Stomach (tissue), 4 donors: ENCODE data around the gene EIPR1.

Experiments
- EP300 ChIP-seq: sonication (generic); formaldehyde crosslinking; IDR thresholded peaks from one replicate; pipeline ENCODE4 v1.6.1; 2017; ENCODE audit warnings: antibody characterized with exemption
- POLR2AphosphoS5 ChIP-seq, 3 donors: sonication (generic); formaldehyde crosslinking; IDR thresholded peaks; one replicate each; pipeline ENCODE4 v1.6.1; 2016; ENCODE audit warnings: antibody characterized with exemption in 3 of 3
- TF ChIP-seq, protein P1 (sequence below), 7 experiments: fragments of 450-650 bp in 4 of 7; fragments of 200-600 bp in 3 of 7; sonication (generic) in 3 of 7; IDR thresholded peaks; one replicate each; pipeline ENCODE4 v1.5.1; 2016 to 2019; ENCODE audit warnings: antibody characterized with exemption in 7 of 7, control low read depth in 2 of 7, mild to moderate bottlenecking in 1 of 7

DNA sequence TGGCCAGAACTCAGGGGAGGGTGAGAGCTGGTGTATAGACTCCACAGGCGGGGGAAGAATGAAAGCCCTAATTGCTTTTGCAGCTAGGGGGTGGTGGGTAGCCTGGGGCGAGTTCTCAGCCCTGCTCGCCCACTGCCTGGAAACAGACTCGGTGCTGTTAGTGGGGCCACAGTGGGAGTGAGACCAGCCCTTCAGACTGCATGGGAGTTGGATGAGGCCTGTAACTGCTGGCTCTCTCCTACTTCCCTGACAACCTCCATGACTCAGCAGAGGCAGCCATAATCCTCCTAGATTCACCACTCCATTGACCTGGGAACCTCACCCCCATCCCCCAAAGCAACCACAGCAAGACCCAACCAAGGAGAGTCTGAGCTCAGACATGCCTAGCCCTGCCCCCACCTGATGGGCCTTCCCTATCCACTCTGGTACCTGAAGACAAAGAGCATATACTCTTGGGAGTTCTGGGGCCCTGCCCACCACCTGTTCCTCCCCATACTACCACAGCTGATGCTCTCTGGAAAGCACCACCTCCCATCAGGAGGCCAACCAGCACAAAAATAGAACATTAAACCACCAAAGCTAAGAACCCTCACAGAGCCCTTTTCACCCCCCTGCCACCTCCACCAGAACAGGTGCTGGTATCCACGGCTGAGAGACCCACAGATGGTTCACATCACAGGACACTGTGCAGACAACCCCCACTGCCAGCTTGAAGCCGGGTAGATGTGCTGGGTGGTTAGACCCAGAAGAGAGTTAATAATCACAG is 226.3 kb downstream of the EIPR1 start:
- TF ChIP-seq, protein P1, sequence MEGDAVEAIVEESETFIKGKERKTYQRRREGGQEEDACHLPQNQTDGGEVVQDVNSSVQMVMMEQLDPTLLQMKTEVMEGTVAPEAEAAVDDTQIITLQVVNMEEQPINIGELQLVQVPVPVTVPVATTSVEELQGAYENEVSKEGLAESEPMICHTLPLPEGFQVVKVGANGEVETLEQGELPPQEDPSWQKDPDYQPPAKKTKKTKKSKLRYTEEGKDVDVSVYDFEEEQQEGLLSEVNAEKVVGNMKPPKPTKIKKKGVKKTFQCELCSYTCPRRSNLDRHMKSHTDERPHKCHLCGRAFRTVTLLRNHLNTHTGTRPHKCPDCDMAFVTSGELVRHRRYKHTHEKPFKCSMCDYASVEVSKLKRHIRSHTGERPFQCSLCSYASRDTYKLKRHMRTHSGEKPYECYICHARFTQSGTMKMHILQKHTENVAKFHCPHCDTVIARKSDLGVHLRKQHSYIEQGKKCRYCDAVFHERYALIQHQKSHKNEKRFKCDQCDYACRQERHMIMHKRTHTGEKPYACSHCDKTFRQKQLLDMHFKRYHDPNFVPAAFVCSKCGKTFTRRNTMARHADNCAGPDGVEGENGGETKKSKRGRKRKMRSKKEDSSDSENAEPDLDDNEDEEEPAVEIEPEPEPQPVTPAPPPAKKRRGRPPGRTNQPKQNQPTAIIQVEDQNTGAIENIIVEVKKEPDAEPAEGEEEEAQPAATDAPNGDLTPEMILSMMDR (IDR thresholded peaks at IDR 0.05), result no peak
- TF ChIP-seq POLR2AphosphoS5 (IDR thresholded peaks at IDR 0.05), result no peak
- TF ChIP-seq EP300, result no peak
